SHP77 (cell line): Measurements from ENCODE around the gene WAC.

Experiments used
- DNase-seq, 2 experiments: peaks; one replicate each; lab custom pipeline; 2025; lab: John Stamatoyannopoulos, UW

The WAC gene

GRCh38 chr10:28530751-28531150, 2.2 kb upstream of the WAC start:
- DNase-seq = no peak

- no peak for DNase-seq
These were observed 257 bp downstream of the WAC start for GRCh38 chr10:28533186-28533564.

- DNase-seq = peak in 1 of 2 experiments; percentile 48
These were observed 820 bp downstream of the WAC start for GRCh38 chr10:28533571-28534304.

- DNase-seq = no peak
These were observed 2.9 kb downstream of the WAC start for GRCh38 chr10:28535846-28536245.

- DNase-seq = no peak
These were observed 5.7 kb downstream of the WAC start for GRCh38 chr10:28538595-28538994.

- DNase-seq = no peak
These were observed 7.2 kb downstream of the WAC start for GRCh38 chr10:28540145-28540544.

- DNase-seq = no peak
These were observed 8.9 kb downstream of the WAC start for GRCh38 chr10:28541717-28542365.

GRCh38 chr10:28542728-28543127, 9.8 kb downstream of the WAC start:
- DNase-seq = no peak

GRCh38 chr10:28544058-28544457, 11.1 kb downstream of the WAC start:
- no peak for DNase-seq

- DNase-seq = no peak
These were observed 13.2 kb downstream of the WAC start for GRCh38 chr10:28545967-28546644.

- no peak for DNase-seq
These were observed 16.0 kb downstream of the WAC start for GRCh38 chr10:28548781-28549498.

GRCh38 chr10:28551086-28551485, 18.2 kb downstream of the WAC start:
- no peak for DNase-seq

GRCh38 chr10:28552775-28553174, 19.9 kb downstream of the WAC start:
- DNase-seq = no peak

GRCh38 chr10:28554009-28554408, 21.1 kb downstream of the WAC start:
- no peak for DNase-seq

- DNase-seq = no peak
These were observed 22.0 kb downstream of the WAC start for GRCh38 chr10:28554952-28555351.

- DNase-seq = no peak
These were observed 22.4 kb downstream of the WAC start for GRCh38 chr10:28555358-28555757.

- no peak for DNase-seq
These were observed 23.2 kb downstream of the WAC start for GRCh38 chr10:28556142-28556541.

- DNase-seq = no peak
These were observed 25.3 kb downstream of the WAC start for GRCh38 chr10:28558186-28558585.

- no peak for DNase-seq
These were observed 26.1 kb downstream of the WAC start for GRCh38 chr10:28558923-28559508.

GRCh38 chr10:28559618-28560017, 26.7 kb downstream of the WAC start:
- no peak for DNase-seq

- no peak for DNase-seq
These were observed 27.7 kb downstream of the WAC start for GRCh38 chr10:28560617-28561016.

- no peak for DNase-seq
These were observed 28.6 kb downstream of the WAC start for GRCh38 chr10:28561531-28561930.
